HG02759 (cell line): ENCODE results near the gene VDAC2.
"Not testable (repeated sequence)": the region's sequence is repeated elsewhere in the genome, so short reads cannot be mapped to it uniquely, and the experiment has no call there.

Source experiments
- ATAC-seq: cut with Tn5 transposase; IDR thresholded peaks from one replicate; pipeline ENCODE4 v1.9.1; 2021; ENCODE audit warnings: mild to moderate bottlenecking, moderate library complexity; ENCODE audit not compliant: unreplicated experiment

VDAC2 gene

DNA sequence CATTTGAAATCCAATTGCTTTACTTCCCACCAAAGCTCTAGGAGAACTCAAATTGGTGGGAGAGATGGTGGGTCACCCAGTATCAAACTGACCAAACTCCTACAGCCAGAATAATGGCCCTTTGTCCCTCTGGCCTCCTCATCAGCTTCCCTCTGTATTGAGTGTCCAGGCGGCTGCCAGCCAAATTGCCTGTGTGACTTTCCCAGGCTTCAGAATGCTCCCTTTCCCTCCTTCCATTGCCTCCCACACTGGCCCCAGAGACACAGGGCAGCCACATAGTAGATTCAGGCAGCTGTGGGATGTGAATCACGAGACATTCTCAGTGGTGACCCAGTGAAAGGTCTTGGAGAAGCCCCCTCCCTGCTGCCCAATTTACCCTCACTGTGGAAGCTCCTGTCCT, 12.7 kb upstream of the VDAC2 start:
- no peak for ATAC-seq

DNA sequence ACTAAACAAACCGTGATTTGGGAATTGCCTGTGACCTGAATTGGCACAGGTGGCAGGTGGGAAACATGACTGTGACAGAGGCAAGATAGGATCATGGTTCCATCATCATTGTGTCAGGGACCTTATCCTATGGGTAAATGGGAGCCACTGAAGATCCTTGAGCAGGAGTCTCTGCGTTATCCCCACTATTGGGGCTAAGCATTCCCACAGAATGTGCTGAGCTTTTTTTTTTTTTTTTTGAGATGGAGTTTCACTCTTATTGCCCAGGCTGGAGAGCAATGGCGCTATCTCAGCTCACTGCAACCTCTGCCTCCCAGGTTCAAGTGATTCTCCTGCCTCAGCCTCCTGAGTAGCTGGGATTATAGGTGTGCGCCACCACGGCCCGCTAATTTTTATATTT, 10.6 kb upstream of the VDAC2 start:
- not testable (repeated sequence) for ATAC-seq

DNA sequence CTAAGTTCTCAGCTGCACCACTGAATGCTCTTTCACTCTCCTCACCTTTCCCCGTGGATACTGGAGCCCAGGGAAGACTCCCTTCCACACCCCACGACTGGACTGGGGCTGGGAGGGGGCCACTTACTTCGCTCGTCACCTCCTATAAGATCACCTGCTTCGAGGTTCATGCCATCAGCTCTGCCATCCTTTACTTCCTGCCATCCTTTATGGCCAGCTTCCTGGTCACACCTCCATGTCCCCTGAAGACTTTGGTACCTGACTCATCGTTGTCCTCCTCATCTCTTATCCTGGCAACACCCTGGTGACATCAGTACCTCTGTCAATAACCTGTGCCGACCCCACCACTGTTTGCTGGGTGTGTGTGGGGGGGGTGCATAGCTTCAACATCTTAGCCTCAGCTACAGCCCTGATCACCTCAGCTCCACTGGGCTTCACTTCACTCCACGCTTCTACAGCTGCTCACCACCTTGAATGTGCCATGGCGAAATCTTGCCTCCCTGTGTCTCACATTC, 8.7 kb upstream of the VDAC2 start:
- no peak for ATAC-seq

DNA sequence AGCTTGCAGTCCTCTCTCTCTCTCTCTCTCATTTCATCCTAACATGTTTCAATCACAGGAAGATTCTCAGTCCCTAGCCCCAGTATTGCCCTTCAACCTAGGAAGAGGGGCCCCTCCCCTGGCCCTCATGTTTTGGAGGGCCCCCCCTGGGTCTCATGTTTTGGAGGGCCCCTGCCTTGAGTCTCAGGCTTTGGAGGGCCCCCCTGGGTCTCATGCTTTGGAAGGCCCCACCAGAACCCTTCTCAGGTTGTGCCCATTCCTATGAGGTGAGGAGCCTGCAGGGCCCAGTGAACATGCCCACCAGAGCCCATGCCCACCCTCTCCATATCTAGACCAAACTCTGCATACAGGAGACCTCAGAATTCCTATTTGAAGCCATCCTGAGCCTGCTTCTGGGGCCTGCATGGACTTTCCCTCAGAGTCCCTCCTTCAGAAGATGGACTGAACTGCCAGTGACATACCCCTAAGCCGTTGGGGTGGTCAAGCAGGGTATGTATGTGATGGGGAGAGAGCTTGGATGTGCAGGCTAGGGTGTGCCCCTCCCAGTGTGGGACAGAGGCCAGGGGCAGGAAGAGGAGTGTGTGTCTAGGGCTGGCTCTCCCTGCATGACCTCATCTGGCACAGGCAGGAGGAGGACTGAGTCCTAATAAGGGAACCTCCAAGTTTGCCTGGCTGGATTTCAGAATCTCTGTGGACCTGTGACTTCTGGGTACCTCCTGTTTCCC, 8.1 kb upstream of the VDAC2 start:
- no peak for ATAC-seq

DNA sequence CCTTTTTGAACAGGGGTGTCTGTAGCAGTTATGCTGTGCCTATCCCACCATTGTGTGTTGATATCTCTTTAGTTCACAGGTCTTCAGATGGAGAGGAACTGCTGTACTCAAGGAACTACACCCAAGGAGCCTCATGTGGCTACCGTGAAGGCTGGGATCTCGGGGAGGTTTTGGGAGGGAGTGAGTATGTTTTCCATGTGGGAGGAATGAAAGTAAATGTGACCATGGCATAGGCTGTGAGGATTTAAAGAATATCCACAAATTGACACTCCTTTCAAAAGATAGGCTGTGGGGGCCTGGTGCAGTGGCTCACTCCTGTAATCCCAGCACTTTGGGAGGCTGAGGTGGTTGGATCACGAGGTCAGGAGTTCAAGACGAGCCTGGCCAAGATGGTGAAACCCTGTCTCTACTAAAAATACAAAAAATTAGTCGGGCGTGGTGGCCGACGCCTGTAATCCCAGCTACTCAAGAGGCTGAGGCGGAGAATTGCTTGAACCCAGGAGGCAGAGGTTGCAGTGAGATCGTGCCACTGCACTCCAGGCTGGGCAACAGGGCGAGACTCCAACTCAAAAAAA, 7.5 kb upstream of the VDAC2 start:
- ATAC-seq = not testable (repeated sequence)

DNA sequence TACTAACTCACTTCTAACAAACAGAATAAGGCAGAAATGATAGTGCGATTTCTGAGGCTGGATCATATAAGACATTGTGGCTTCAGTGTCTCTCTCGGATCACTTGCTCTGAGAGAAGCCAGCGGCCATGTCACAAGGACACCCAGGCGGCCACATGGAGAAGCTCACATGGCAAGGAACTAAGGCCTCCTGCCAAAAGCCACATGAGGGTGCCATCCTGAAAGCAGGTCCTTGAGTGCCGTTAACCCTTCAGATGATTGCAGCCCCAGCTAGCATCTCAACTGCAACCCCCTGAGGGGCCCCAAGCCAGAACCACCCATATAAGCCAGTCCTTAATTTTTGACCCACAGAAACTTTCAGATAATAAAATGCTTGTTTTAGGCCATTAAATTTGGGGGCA, 6.9 kb upstream of the VDAC2 start:
- no peak for ATAC-seq

DNA sequence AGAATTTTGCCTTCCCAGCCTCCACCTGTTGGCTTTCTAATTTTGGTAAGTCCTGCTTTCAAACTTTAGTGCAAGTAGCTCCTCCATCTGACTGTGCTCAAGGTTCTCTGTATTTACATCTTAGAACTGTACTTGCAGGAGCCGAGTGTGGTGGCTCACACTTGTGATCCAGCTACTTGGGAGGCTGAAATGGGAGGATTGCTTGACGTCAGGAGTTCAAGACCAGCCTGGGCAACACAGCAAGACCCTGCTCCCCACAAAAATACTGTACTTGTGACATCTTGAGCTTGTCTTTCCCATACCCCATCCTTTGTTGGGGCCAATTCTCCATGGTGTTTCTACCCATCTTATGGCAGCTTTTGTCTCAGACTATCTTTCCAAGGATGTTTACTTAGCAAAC, 4.7 kb upstream of the VDAC2 start:
- ATAC-seq = no peak

DNA sequence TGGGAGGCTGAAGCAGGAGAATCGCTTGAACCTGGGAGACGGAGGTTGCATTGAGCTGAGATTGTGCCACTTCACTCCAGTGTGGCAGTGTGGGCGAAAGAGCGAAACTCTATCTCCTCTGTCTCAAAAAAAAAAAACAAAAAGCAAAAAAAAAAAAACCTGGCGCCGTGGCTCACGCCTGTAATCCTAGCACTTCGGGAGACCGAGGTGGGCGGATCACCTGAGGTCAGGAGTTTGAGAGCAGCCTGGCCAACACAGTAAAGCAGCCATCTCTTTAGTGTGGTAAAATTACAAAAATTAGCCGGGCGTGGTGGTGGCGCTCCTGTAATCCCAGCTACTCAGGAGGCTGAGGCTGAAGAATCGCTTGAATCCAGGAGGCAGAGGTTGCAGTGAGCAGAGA, 4.0 kb upstream of the VDAC2 start:
- ATAC-seq = not testable (repeated sequence)

DNA sequence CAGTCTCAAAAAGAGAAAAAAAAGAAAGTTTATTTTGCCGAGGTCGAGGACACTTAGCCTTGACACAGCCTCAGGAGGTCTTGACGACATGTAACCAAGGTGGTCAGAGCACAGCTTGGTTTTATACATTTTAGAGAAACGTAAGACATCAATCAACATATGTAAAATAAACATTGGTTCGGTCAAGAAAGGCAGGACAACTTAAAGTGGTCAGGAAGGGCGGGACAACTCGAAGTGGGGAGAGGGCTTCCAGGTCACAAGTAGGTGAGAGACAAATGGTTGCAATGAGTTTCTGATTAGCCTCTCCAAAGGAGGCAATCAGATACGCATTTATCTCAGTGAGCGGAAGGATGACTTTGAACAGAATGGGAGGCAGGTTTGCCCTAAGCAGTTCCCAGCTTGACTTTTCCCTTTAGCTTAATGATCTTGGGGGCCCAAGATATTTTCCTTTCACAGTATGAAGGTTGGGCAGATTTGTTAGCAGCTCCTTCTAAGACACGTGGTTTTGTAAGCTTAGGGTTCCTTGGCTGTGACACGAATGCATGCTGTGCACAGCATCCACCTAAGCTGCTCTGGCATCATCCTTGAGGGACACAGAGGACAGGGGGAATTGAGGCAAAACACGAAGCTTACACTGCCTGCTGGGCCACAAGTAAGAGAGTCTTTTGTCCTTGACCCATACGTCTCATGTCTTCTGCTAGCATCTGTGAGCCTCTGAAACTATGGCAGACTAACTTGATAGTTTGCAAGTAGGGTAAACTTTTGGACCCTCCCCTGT, 3.3 kb upstream of the VDAC2 start:
- no peak for ATAC-seq

DNA sequence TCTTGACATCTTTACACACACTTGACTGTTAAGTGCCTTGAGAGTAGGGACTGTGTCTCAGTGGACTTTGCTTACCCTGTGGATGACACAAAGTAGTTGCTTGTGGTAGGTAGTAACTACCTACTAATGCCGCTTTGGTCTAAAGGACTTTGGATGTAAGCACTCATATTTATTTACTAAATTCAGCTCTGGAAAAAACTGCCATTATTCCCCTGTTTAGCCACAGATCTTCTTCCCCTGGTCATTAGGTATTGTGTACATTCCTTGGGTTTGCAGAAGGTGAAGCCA, 2.8 kb upstream of the VDAC2 start:
- no peak for ATAC-seq

DNA sequence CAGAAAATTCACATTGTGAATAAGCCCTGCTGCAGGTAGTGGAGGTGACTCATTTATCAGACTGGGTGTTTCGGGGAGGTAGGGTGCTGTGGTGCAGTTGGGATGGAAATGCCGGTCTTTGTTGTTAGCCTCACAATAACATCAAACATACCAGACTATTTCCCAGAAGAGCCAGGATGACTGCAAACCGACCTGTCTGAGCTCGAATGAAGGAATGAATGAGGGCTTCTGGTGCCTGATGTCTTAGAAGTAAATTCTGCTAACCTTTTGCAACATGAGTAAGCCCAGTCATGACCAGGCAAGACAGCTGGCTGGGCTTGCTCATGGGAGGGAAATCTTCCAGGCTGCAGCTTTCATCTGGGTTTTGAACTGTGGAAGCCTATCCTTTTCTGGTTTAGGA, 2.4 kb upstream of the VDAC2 start:
- ATAC-seq = no peak

DNA sequence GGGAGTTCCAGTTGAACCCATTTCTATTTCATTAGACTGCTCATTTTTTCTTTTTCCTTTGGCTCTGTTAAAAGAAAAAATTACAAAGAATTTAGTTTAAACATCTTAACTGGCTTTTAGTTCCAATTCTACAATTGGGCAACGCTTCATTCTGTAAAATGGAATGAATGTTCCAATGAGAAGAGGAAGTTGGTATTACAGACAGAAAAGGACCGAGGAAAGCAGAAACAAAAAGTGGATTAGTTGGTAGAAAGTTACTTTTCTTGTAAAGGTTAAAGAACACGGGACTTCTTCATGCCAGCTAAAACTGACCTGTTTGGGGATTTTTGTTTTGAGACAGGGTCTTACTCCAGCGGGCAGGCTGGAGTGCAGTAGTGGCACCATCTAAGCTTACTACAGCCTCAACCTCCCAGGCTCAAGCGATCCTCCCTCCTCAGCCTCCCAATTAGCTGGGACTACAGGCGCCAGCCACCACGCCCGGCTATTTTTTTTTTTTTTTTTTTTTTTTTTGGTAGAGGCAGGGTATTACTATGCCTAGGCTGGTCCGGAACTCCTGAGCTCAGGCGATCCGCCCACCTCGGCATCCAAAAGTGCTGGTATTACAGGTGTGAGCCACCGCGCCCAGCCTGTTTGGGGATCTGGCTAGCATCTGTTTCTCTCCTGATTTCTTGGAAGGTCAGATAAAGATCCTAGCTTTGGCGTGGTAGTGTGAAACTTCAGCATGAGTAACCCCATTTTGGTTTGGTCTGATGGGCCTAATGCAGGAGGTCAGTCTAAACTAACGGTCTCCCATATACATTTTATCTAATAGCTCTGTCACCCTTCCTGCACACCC, 1.3 kb upstream of the VDAC2 start:
- no peak for ATAC-seq

DNA sequence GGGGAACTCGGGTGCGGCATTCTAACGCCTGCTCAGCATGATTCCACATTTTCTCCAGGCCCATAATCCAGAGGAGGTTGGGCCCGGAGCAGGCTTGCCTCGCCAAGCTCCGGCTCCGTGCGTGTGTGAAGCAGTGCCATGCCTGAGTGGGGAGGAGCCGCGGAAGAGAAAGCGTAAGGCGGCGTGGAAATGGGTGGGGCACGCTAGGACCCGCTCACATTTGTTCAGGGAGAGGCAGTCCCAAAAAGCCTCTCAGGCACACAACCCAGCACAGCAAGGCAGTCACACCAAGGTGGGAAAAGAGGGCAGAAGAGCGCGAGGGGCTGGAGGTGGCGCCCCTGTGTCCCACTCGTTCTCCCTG, 695 bp upstream of the VDAC2 start:
- peak; percentile 53 for ATAC-seq

DNA sequence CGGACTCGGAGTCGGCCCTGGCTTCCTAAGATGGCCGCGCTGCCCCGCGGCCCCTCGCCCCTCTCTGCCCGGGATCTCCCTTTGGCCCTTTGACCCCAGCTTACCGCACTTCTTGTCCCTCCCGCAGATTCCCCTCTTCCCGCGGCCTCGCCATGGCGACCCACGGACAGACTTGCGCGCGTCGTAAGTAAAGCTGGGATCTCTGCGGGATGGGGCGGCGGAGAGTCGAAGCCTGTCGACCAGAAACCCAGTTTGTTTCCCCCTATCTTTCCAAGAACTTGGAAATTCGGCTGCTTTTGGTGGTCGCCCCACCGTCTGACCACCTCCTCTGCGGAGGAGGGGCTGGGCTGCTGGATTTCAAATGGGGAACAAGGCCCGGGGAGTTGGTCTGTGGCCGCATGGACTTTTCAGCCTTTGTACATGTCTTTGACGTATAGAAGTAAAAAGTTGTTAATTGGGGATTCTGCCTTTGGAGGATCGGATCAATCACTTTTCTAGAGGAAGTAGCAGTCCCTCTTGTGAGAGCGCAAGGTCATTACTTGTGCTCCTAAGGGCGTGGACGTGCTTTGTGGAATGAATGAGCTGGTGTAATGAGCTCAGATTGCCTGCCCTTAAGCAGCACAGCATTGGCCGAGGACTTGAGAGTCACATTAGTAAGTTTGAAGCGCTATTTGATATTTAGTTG, 553 bp downstream of the VDAC2 start:
- ATAC-seq = no peak

DNA sequence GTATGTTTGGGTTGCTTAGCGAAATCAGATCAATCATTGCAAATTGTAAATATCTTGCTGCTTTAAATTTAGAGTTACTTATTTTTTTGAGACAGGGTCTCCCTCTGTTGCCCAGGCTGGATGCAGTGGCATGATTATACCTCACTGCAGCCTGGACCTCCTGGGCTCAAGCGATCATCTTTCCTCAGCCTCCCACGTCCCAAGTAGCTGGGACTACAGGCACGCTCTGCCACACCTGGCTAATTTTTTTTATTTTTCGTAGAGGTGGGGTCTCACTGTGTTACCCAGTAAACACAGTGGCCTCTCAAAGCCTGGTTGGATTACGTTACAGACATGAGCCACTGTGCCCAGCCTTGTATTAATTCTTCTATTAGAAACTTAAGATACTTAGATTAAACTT, 1.7 kb downstream of the VDAC2 start:
- no peak for ATAC-seq

DNA sequence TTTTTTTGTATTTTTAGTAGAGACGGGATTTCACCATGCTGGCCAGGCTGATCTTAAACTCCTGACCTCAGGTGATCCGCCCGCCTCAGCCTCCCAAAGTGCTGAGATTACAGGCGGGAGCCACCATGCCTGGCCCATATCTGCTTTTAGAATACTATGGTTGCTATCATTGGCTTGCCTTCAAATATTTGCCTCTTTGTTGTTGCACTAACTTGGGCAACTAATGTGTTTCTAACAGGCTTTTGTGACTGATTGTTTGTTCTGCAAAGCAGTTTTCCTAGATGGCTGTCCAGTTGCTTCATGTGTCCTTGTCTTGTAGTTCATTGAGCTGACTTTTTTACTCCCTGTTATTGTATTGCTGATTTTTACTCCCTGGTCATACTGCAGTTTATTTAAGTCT, 9.7 kb downstream of the VDAC2 start:
- no peak for ATAC-seq

DNA sequence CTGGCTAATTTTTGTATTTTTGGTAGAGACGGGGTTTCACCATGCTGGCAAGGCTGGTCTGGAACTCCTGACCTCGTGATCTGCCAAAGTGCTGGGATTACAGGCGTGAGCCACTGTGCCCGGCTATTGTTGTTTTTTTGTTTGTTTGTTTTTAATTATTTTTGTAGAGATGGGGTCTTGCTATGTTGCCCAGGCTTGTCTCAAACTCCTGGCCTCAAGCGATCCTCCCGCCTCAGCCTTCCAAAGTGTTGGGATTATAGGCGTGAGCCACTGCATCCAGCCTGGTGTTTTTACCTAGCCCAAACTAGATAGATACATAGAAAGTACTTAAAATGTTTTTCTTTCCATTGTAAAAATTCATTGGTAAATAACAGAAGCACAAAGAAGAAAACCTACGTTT, 10.9 kb downstream of the VDAC2 start:
- not testable (repeated sequence) for ATAC-seq

DNA sequence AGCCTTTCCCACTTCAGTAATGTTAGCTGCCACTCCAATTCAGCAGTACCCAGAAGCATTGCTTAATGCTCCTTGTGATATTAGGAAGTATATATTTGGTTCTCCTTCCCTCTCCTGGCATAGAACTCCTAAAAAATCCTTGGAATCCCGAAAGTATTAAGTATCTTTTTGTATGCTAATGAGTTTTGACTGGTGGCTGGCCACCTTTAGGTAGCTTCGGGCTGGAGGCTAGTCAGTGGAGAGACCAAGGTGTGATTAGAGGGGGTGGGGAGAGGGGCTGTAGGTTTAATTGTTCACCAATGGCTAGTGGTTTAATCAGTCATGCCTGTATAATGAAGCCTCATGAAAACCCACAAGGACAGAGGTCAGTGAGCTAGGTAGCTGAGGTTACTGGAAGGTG, 12.9 kb downstream of the VDAC2 start:
- no peak for ATAC-seq

DNA sequence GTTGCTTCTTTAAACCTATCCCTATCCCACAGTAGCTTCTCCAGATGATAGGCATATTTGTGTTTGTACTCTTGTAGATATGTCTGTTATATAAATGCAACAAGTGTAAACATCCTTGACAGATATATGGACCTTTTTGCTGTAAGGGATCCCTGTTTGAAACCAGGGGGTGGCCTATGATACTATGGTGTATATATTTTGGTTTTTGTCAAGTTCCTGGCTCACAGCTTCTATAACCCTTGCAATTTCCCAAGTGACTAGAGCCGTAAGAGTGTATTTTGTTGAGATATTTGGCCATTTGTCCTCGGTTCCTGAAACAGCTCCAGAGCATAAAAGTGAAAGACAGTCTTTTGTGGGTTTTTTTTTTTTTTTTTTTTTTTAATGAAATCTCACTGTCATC, 15.5 kb downstream of the VDAC2 start:
- ATAC-seq = no peak

DNA sequence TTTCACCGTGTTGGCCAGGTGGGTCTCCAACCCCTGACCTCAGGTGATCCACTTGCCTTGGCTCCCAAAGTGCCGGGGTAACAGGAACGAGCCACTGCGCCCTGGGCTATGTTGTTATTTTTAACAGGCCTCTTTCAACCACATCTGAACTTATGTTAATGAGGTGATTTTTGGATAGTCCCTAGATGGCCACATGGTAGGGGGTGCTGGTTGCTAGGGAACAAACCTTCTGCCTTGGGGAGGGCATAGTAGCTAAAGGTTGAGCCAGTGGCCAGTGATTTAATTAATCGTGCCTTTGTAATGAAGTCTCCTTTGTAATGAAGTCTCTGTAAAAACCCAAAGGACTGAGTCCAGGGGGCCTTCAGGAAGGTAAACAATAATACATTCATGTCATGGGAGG, 16.1 kb downstream of the VDAC2 start:
- no peak for ATAC-seq

DNA sequence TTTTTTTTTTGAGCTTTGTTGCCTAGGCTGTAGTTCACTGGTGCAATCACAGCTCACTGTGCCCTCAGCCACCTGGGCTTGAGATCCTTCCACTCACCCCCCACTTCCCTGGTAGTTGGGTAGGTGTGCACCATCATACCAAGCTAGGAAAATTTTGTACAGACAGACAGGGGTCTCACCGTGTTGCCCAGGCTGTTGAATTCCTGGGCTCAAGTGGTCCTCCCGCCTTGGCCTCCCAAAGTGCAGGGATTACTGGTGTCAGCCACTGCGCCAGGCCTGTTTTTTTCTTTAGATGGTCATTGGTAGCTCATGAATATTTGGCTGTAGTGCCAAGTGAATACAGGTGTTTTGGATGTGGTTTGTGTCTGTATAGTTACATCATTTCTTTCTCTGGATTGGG, 17.7 kb downstream of the VDAC2 start:
- ATAC-seq = no peak
